K562 (cell line): ENCODE measurements around the gene CABP7. TPM values are rescaled to one million over a fixed set of nuclear protein-coding genes. Genes with fewer than 3 reads are reported as not detected.

Source experiments
- ESRRA ChIP-seq: fragments of 450-650 bp; IDR thresholded peaks from 2 replicates; pipeline ENCODE4 v1.6.1; 2014; ENCODE audit warnings: low read depth, mild to moderate bottlenecking, moderate library complexity, borderline replicate concordance
- FOSL1 ChIP-seq: fragments of 200-800 bp; sonication (Bioruptor generic); conservative IDR thresholded peaks from 2 replicates; pipeline ENCODE4 v1.6.1; 2016; ENCODE audit warnings: missing genetic modification characterization, missing compliant biosample characterization
- FOXK2 ChIP-seq, 2 experiments: fragments of 450-650 bp; IDR thresholded peaks in 1 of 2; conservative IDR thresholded peaks in 1 of 2; 2 replicates each; pipeline ENCODE4 v1.6.1; 2016; ENCODE audit warnings: low read depth in 2 of 2, mild to moderate bottlenecking in 1 of 2
- HCFC1 ChIP-seq: IDR thresholded peaks from 2 replicates; pipeline ENCODE4 v1.6.1; 2012; ENCODE audit warnings: low read depth, low read length, improper control_type of control experiment
- NR1H2 ChIP-seq: sonication (generic); formaldehyde crosslinking; IDR thresholded peaks from 2 replicates; pipeline ENCODE4 v1.4.0; 2020; ENCODE audit warnings: mild to moderate bottlenecking, missing genetic modification reagents
- NR2C1 ChIP-seq, 2 experiments: fragments of 450-650 bp; IDR thresholded peaks; 2 replicates each; pipeline ENCODE4 v1.6.1; 2017; ENCODE audit warnings: mild to moderate bottlenecking in 2 of 2, antibody characterized with exemption in 1 of 2, inconsistent platforms in 1 of 2, missing compliant biosample characterization in 1 of 2, missing genetic modification characterization in 1 of 2
- PML ChIP-seq: IDR thresholded peaks from 2 replicates; pipeline ENCODE4 v1.6.1; 2012; ENCODE audit warnings: low read length, inconsistent platforms
- POLR2A ChIP-seq: fragments of 450-650 bp; conservative IDR thresholded peaks from 2 replicates; pipeline ENCODE4 v1.6.1; 2016
- POLR2AphosphoS2 ChIP-seq: IDR thresholded peaks from 2 replicates; pipeline ENCODE4 v1.6.1; 2012; ENCODE audit warnings: low read length, improper control_type of control experiment
- POLR2G ChIP-seq: fragments of 200-400 bp; formaldehyde crosslinking; IDR thresholded peaks from 2 replicates; pipeline ENCODE4 v1.6.1; 2017; ENCODE audit warnings: low read depth, mild to moderate bottlenecking, antibody characterized with exemption, low read length, moderate library complexity
- PTTG1 ChIP-seq: fragments of 450-650 bp; IDR thresholded peaks from 2 replicates; pipeline ENCODE4 v1.6.1; 2016; ENCODE audit warnings: low read depth, mild to moderate bottlenecking, missing genetic modification characterization, missing compliant biosample characterization
- RAD51 ChIP-seq: fragments of 450-650 bp; IDR thresholded peaks from 2 replicates; pipeline ENCODE4 v1.7.1; 2016; ENCODE audit warnings: low read depth, mild to moderate bottlenecking, borderline replicate concordance
- RBM39 ChIP-seq: fragments of 200-400 bp; formaldehyde crosslinking; optimal IDR thresholded peaks from 2 replicates; pipeline ENCODE3; 2018; ENCODE audit warnings: low read depth, low read length
- RCOR1 ChIP-seq, 2 experiments: IDR thresholded peaks; 2 replicates each; pipeline ENCODE4 v1.6.1; 2012; ENCODE audit warnings: low read depth in 2 of 2, low read length in 2 of 2, borderline replicate concordance in 1 of 2, improper control_type of control experiment in 1 of 2
- RFX5 ChIP-seq: IDR thresholded peaks from 2 replicates; pipeline ENCODE4 v1.6.1; 2011; ENCODE audit warnings: low read depth, mild to moderate bottlenecking, improper control_type of control experiment, low read length
- SIRT6 ChIP-seq: IDR thresholded peaks from one replicate; pipeline ENCODE4 v1.6.1; 2012; ENCODE audit warnings: low read depth, mild to moderate bottlenecking, control low read depth, inconsistent platforms, low read length, moderate library complexity
- TGIF2 ChIP-seq: sonication (generic); formaldehyde crosslinking; IDR thresholded peaks from 2 replicates; pipeline ENCODE4 v1.8.1; 2022; ENCODE audit warnings: mild to moderate bottlenecking, missing genetic modification reagents, moderate library complexity
- polyA plus RNA-seq, 8 experiments: library from polyadenylated mRNA; depleted of rRNA in 4 of 8; stranded (reverse) in 5 of 8; unstranded in 3 of 8; fragments of >200 nt; fragmentation: Nextera tagmentation in 2 of 8; fragmentation: Illumina TruSeq in 1 of 8; extraction: Ambion mirVana in 2 of 8; extraction: Trizol in 1 of 8; gene quantifications; 2 replicates each; pipeline versions ENCODE4 v1.2.1 to v1.2.3, GENCODE V29; 2011 to 2014; ENCODE audit warnings: inconsistent platforms in 1 of 8, missing spikeins in 1 of 8
- total RNA-seq, 7 experiments: library from RNA; depleted of rRNA in 6 of 7; stranded (reverse); fragments of >200 nt in 6 of 7; fragmentation: Illumina TruSeq in 2 of 7; extraction: Trizol in 2 of 7; gene quantifications; 2 replicates each; pipeline versions ENCODE4 v1.2.1 to v1.2.3, GENCODE V29; 2011 to 2021; ENCODE audit warnings: low replicate concordance in 1 of 7
- TF ChIP-seq, protein P1 (sequence below): fragments of 250-450 bp; sonication (Bioruptor Pico); IDR thresholded peaks from 2 replicates; pipeline ENCODE4 v1.5.0; 2021
- TF ChIP-seq, protein P2 (sequence below): fragments of 450-650 bp; IDR thresholded peaks from 2 replicates; pipeline ENCODE4 v1.6.1; 2017; ENCODE audit warnings: antibody characterized with exemption, mild to moderate bottlenecking
- TF ChIP-seq, protein P3 (sequence below): sonication (generic); formaldehyde crosslinking; IDR thresholded peaks from 2 replicates; pipeline ENCODE4 v1.5.0; 2020; ENCODE audit warnings: missing genetic modification reagents

Gene CABP7
- total and polyA plus RNA-seq, 9 of the 15 experiments (the other 6 are each of a cell fraction or from before 2014, with no cell fraction given) = not detected

DNA sequence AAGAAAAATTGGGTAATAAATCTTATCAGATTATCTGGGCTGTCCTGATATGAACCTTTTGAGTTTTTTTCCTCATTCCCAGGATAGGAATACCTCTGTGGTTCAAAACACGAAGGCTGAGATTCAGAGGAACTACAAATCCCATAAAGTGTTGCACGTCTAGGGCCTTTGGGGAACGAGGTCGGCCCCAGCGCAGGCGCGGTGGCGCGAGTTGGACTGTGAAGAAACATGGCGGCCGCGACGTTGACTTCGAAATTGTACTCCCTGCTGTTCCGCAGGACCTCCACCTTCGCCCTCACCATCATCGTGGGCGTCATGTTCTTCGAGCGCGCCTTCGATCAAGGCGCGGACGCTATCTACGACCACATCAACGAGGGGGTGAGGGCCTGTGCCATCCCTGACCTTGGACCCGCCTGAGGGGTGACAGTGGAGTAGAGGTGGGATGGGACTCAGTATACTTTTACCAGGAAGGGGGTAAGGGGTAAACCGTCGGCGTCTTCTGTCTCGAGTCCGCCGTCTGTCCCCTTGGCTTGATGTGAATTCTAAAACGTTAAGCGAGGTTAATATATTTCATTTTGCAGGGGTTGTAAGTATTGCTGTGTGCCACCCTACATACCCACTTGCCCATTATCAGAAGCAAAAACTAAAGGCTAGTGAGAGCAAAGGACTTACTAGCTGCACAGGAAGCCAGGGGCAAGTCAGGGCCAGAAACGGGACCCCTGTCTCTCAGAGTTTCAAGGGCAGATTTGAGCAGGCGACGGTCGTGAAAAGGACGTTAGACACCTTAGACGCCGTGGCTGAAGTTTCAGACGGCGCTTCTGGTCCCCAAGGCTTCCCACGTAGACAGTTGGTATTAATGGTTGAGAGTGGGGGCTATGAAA, 47.6 kb downstream of the CABP7 start, which contains the start of gene UQCR10 (continued):
- TF ChIP-seq PTTG1 (tag) (no peak), NR1H2 (CRISPR knock-in tag) (no peak), FOXK2 (conservative IDR thresholded peaks at IDR 0.05 in 1 of 2, IDR thresholded peaks at IDR 0.05 in 1 of 2; ENCODE audit: low read depth in 2 of 2) (peak; percentile 9 to 58; a peak in 2 of 4 replicates), ESRRA (peak; percentile 88), POLR2A (peak; percentile 87), RFX5 (no peak), RAD51 (no peak), PML (peak; percentile 62; the same call in 1 of the 2 replicates), POLR2AphosphoS2 (peak; percentile 58; the same call in 1 of the 2 replicates), POLR2G (peak; percentile 71; the same call in 1 of the 2 replicates), SIRT6 (no peak), RCOR1 (IDR thresholded peaks at IDR 0.05; ENCODE audit: borderline replicate concordance in 1 of 2, low read depth in 2 of 2, low read length in 2 of 2) (no peak), RBM39 (no peak), HCFC1 (peak; percentile 66), FOSL1 (tag) (no peak), TGIF2 (CRISPR knock-in tag) (no peak), NR2C1 (IDR thresholded peaks at IDR 0.05) (peak; percentile 92), NR2C1 (tag; IDR thresholded peaks at IDR 0.05) (peak; percentile 94)
- TF ChIP-seq, protein P1, sequence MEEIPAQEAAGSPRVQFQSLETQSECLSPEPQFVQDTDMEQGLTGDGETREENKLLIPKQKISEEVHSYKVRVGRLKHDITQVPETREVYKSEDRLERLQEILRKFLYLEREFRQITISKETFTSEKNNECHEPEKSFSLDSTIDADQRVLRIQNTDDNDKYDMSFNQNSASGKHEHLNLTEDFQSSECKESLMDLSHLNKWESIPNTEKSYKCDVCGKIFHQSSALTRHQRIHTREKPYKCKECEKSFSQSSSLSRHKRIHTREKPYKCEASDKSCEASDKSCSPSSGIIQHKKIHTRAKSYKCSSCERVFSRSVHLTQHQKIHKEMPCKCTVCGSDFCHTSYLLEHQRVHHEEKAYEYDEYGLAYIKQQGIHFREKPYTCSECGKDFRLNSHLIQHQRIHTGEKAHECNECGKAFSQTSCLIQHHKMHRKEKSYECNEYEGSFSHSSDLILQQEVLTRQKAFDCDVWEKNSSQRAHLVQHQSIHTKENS (CRISPR knock-in tag) = no peak
- TF ChIP-seq, protein P2, sequence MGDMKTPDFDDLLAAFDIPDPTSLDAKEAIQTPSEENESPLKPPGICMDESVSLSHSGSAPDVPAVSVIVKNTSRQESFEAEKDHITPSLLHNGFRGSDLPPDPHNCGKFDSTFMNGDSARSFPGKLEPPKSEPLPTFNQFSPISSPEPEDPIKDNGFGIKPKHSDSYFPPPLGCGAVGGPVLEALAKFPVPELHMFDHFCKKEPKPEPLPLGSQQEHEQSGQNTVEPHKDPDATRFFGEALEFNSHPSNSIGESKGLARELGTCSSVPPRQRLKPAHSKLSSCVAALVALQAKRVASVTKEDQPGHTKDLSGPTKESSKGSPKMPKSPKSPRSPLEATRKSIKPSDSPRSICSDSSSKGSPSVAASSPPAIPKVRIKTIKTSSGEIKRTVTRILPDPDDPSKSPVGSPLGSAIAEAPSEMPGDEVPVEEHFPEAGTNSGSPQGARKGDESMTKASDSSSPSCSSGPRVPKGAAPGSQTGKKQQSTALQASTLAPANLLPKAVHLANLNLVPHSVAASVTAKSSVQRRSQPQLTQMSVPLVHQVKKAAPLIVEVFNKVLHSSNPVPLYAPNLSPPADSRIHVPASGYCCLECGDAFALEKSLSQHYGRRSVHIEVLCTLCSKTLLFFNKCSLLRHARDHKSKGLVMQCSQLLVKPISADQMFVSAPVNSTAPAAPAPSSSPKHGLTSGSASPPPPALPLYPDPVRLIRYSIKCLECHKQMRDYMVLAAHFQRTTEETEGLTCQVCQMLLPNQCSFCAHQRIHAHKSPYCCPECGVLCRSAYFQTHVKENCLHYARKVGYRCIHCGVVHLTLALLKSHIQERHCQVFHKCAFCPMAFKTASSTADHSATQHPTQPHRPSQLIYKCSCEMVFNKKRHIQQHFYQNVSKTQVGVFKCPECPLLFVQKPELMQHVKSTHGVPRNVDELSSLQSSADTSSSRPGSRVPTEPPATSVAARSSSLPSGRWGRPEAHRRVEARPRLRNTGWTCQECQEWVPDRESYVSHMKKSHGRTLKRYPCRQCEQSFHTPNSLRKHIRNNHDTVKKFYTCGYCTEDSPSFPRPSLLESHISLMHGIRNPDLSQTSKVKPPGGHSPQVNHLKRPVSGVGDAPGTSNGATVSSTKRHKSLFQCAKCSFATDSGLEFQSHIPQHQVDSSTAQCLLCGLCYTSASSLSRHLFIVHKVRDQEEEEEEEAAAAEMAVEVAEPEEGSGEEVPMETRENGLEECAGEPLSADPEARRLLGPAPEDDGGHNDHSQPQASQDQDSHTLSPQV = peak; percentile 84
- TF ChIP-seq, protein P3, sequence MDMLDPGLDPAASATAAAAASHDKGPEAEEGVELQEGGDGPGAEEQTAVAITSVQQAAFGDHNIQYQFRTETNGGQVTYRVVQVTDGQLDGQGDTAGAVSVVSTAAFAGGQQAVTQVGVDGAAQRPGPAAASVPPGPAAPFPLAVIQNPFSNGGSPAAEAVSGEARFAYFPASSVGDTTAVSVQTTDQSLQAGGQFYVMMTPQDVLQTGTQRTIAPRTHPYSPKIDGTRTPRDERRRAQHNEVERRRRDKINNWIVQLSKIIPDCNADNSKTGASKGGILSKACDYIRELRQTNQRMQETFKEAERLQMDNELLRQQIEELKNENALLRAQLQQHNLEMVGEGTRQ (CRISPR knock-in tag) = no peak
